Measurements from ENCODE around the gene MARK2. TPM values are rescaled to one million over a fixed set of nuclear protein-coding genes. Genes with fewer than 3 reads are reported as not detected.
"Not testable (repeated sequence)": the region's sequence is repeated elsewhere in the genome, so short reads cannot be mapped to it uniquely, and the experiment has no call there.

Gene MARK2
- total RNA-seq, 2 donors from 2014 or later: 20.2 to 25.5 TPM

- no peak overlapping the region for H3K27ac ChIP-seq
- TF ChIP-seq CTCF (IDR thresholded peaks at IDR 0.05): no peak
- H3K4me3 ChIP-seq: no peak overlapping the region
- H3K36me3 ChIP-seq: no peaks in the 10 kb centered on the region
- DNase-seq (ENCODE audit: low spot score) (no peak), ATAC-seq (ENCODE audit: insufficient number of reproducible peaks, low FRiP score, low read depth) (no peak)
- peaks cover 0 to 3% of the 10 kb centered on the region in 2 donors for H3K4me1 ChIP-seq (ENCODE audit: control insufficient read depth in 1 of 2, low read depth in 2 of 2)
- no peaks in the 10 kb centered on the region for H3K27me3 ChIP-seq (replicated peaks; ENCODE audit: insufficient read depth)
- no peaks in the 10 kb centered on the region for H3K9me3 ChIP-seq
Measured at GRCh38 chr11:63802637-63803414, 36.1 kb upstream of the MARK2 start.

DNA sequence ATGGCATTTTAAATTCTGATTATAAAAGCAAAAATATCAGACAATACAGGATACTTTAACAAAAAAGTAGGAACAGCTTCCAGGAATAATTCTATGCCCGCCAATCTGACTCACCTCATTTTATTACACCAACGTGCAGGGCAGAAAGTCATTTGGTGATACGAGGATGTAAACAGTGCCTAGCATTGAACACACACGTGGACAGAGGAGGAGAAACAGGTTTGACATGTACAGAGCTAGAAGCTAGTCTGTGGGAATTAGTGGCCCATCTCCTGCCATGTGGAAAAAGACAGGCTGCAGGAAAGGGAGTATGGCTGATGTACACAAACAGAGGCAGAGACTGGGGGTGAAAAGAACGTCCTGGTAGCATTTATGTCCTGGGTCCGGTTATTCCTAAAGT, 34.7 kb upstream of the MARK2 start:
- ATAC-seq (ENCODE audit: insufficient number of reproducible peaks, low FRiP score, low read depth): no peak

GRCh38 chr11:63805844-63806415, 33.0 kb upstream of the MARK2 start:
- DNase-seq (ENCODE audit: low spot score) (no peak), ATAC-seq (ENCODE audit: insufficient number of reproducible peaks, low FRiP score, low read depth) (peak; percentile 62)
- TF ChIP-seq CTCF (IDR thresholded peaks at IDR 0.05): no peak
- Histone ChIP-seq H3K9me3 (no peaks in the 10 kb centered on the region), H3K4me1 (ENCODE audit: control insufficient read depth in 1 of 2, low read depth in 2 of 2) (peaks cover 0 to 3% of the 10 kb centered on the region in 2 donors), H3K4me3 (no peak overlapping the region), H3K27ac (peak overlapping the region in 1 of 2 donors; percentile 53), H3K36me3 (no peaks in the 10 kb centered on the region), H3K27me3 (replicated peaks; ENCODE audit: insufficient read depth) (no peaks in the 10 kb centered on the region)

More for the DNA sequence above, 34.7 kb upstream of the MARK2 start:
- H3K27me3 ChIP-seq (replicated peaks; ENCODE audit: insufficient read depth): no peaks in the 10 kb centered on the region
- no peak overlapping the region for H3K4me3 ChIP-seq
- no peaks in the 10 kb centered on the region for H3K9me3 ChIP-seq
- H3K36me3 ChIP-seq: no peaks in the 10 kb centered on the region
- no peak for DNase-seq (ENCODE audit: low spot score)
- no peak for TF ChIP-seq CTCF (IDR thresholded peaks at IDR 0.05)
- no peak overlapping the region for H3K27ac ChIP-seq
- peaks cover 0 to 3% of the 10 kb centered on the region in 2 donors for H3K4me1 ChIP-seq (ENCODE audit: control insufficient read depth in 1 of 2, low read depth in 2 of 2)

DNA sequence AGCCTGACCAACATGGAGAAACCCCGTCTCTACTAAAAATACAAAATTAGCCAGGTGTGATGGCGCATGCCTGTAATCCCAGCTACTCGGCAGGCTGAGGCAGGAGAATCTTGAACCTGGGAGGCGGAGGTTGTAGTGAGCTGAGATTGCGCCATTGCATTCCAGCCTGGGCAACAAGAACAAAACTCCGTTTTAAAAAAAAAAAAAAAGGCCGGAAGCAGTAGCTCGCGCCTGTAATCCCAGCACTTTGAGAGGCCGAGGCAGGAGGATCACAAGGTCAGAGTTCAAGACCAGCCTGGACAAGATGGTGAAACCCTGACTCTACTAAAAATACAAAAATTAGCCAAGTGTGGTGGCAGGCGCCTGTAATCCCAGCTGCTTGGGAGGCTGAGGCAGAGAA, 28.5 kb upstream of the MARK2 start:
- ATAC-seq (ENCODE audit: insufficient number of reproducible peaks, low FRiP score, low read depth); H3K36me3 ChIP-seq; H3K27ac ChIP-seq; DNase-seq (ENCODE audit: low spot score); H3K27me3 ChIP-seq (replicated peaks; ENCODE audit: insufficient read depth); H3K9me3 ChIP-seq; H3K4me3 ChIP-seq: not testable (repeated sequence)
- peaks cover 3 to 20% of the 10 kb centered on the region in 2 donors for H3K4me1 ChIP-seq (ENCODE audit: control insufficient read depth in 1 of 2, low read depth in 2 of 2)

- H3K36me3 ChIP-seq: no peaks in the 10 kb centered on the region
- no peaks in the 10 kb centered on the region for H3K9me3 ChIP-seq
- ATAC-seq (ENCODE audit: insufficient number of reproducible peaks, low FRiP score, low read depth) (no peak), DNase-seq (ENCODE audit: low spot score) (no peak)
- TF ChIP-seq CTCF (IDR thresholded peaks at IDR 0.05): no peak
- H3K4me1 ChIP-seq (ENCODE audit: control insufficient read depth in 1 of 2, low read depth in 2 of 2): peaks cover 0 to 22% of the 10 kb centered on the region in 2 donors
- no peaks in the 10 kb centered on the region for H3K27me3 ChIP-seq (replicated peaks; ENCODE audit: insufficient read depth)
- no peak overlapping the region for H3K4me3 ChIP-seq
- no peak overlapping the region for H3K27ac ChIP-seq
Measured at GRCh38 chr11:63811522-63811921, 27.4 kb upstream of the MARK2 start.
